GM12878 (cell line): Measurements from ENCODE around the gene DNAJB2.

Experiments used
- BCL3 ChIP-seq: IDR thresholded peaks from 2 replicates; pipeline ENCODE4 v1.6.1; 2011; ENCODE audit warnings: borderline replicate concordance, low read depth, mild to moderate bottlenecking, moderate library complexity, low read length; ENCODE audit not compliant: insufficient read depth, poor library complexity, severe bottlenecking
- BHLHE40 ChIP-seq, 2 experiments: fragments of 450-650 bp in 1 of 2; IDR thresholded peaks; 2 replicates each; pipeline ENCODE4 v1.6.1; 2011 to 2017; ENCODE audit warnings: low read depth in 2 of 2, borderline replicate concordance in 1 of 2, improper control_type of control experiment in 1 of 2, low read length in 1 of 2, mild to moderate bottlenecking in 1 of 2
- CREM ChIP-seq: IDR thresholded peaks from 2 replicates; pipeline ENCODE4 v1.6.1; 2014; ENCODE audit warnings: antibody characterized with exemption, low read depth
- CTCF ChIP-seq, 3 experiments: IDR thresholded peaks in 2 of 3; conservative IDR thresholded peaks in 1 of 3; 2 replicates each; pipeline ENCODE4 v1.5.1; 2011; ENCODE audit warnings: low read depth in 3 of 3, low read length in 3 of 3, mild to moderate bottlenecking in 3 of 3, control low read depth in 2 of 3, moderate library complexity in 2 of 3, inconsistent platforms in 1 of 3, mixed read lengths in 1 of 3; ENCODE audit not compliant: control insufficient read depth in 2 of 3, insufficient read depth in 1 of 3; ENCODE audit errors: extremely low read depth in 1 of 3
- EZH2 ChIP-seq: IDR thresholded peaks from 2 replicates; pipeline ENCODE4 v1.6.1; 2012; ENCODE audit warnings: low read depth, mild to moderate bottlenecking, control low read depth, inconsistent platforms, low read length, borderline replicate concordance; ENCODE audit not compliant: control insufficient read depth
- FOXM1 ChIP-seq: IDR thresholded peaks from 2 replicates; pipeline ENCODE4 v1.6.1; 2012; ENCODE audit warnings: low read depth, mild to moderate bottlenecking, inconsistent platforms, low read length, moderate library complexity
- GABPA ChIP-seq: IDR thresholded peaks from 2 replicates; pipeline ENCODE4 v1.6.1; 2014; ENCODE audit warnings: antibody characterized with exemption, low read depth, mild to moderate bottlenecking, inconsistent platforms
- PAX8 ChIP-seq: fragments of 450-650 bp; IDR thresholded peaks from 2 replicates; pipeline ENCODE4 v1.6.1; 2017; ENCODE audit warnings: mild to moderate bottlenecking, moderate library complexity
- POLR2A ChIP-seq: IDR thresholded peaks from 2 replicates; pipeline ENCODE4 v1.6.1; 2011; ENCODE audit warnings: low read depth, mild to moderate bottlenecking, low read length
- PRDM15 ChIP-seq: fragments of 450-650 bp; formaldehyde crosslinking; IDR thresholded peaks from 2 replicates; pipeline ENCODE4 v1.4.0; 2020; ENCODE audit warnings: mild to moderate bottlenecking, moderate library complexity
- RAD21 ChIP-seq: IDR thresholded peaks from 2 replicates; pipeline ENCODE4 v1.6.1; 2011; ENCODE audit warnings: mild to moderate bottlenecking, low read depth, low read length, moderate library complexity; ENCODE audit not compliant: insufficient read depth
- TCF12 ChIP-seq: IDR thresholded peaks from 2 replicates; pipeline ENCODE4 v1.6.1; 2011; ENCODE audit warnings: low read depth, mild to moderate bottlenecking, low read length

GRCh38 chr2:219335373-219335786, 56.2 kb downstream of the DNAJB2 start:
- TF ChIP-seq BHLHE40 (IDR thresholded peaks at IDR 0.05; ENCODE audit: borderline replicate concordance in 1 of 2, low read depth in 2 of 2, low read length in 1 of 2) (no peak), EZH2 (no peak), CTCF (IDR thresholded peaks at IDR 0.05 in 2 of 3, conservative IDR thresholded peaks at IDR 0.05 in 1 of 3; ENCODE audit: control insufficient read depth in 2 of 3, extremely low read depth in 1 of 3, insufficient read depth in 1 of 3, low read depth in 3 of 3, low read length in 3 of 3) (no peak), RAD21 (no peak), POLR2A (no peak), FOXM1 (no peak), PRDM15 (CRISPR knock-in tag) (no peak), CREM (no peak), GABPA (no peak), BCL3 (no peak), PAX8 (no peak), TCF12 (no peak)
